ENCODE results near the gene CCDC122.

- TF ChIP-seq EZH2phosphoT487 (IDR thresholded peaks at IDR 0.05; ENCODE audit: insufficient read depth, low read depth) (no peak), EZH2 (IDR thresholded peaks at IDR 0.05; ENCODE audit: insufficient read depth, poor library complexity, severe bottlenecking) (no peak)
Measured at GRCh38 chr13:43815204-43815603, 64.3 kb downstream of the CCDC122 start.
